GM21619 (cell line): ENCODE measurements around the gene FOXR1.

Experiments used
- ATAC-seq: cut with Tn5 transposase; IDR thresholded peaks from one replicate; pipeline ENCODE4 v1.9.1; 2021; ENCODE audit not compliant: unreplicated experiment

The FOXR1 gene

DNA sequence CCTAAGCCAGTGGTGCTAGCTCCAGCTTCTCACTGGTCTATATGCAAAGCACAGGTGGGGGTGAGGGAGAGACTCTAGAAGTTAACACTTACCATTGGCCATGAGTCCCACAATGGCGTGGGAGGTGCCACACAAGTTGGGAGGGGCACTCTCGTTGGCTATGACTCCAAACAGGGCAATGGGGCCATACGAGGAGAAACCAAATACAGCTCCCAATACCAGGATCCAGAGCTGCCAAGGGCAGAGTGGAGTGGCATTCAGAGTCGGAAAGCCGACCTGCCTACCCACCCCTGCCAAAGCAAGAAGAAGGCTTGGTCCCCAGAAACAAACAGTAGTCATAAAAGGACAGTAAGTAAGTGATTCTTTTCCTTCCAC, 53.5 kb downstream of the FOXR1 start:
- no peak for ATAC-seq

DNA sequence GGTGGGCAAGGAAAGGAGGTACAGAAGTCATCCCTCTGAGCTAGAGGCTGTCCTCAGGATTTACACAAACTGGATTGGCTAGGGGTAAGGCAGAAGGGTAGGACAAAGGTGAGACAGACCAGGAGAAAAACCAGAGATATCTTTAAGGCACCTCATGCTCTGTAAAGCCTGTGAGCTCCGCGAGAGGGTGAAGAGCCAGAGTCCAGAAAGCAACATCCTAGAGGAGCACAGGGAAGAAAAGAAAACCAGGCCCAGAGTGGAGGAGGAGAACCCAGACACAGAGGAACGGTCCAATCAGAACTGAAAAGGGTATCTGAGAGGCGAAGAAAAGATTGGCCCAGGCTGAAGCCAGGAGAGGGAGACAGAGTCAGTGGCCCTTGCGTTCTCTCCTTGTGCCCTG, 54.0 kb downstream of the FOXR1 start:
- no peak for ATAC-seq

DNA sequence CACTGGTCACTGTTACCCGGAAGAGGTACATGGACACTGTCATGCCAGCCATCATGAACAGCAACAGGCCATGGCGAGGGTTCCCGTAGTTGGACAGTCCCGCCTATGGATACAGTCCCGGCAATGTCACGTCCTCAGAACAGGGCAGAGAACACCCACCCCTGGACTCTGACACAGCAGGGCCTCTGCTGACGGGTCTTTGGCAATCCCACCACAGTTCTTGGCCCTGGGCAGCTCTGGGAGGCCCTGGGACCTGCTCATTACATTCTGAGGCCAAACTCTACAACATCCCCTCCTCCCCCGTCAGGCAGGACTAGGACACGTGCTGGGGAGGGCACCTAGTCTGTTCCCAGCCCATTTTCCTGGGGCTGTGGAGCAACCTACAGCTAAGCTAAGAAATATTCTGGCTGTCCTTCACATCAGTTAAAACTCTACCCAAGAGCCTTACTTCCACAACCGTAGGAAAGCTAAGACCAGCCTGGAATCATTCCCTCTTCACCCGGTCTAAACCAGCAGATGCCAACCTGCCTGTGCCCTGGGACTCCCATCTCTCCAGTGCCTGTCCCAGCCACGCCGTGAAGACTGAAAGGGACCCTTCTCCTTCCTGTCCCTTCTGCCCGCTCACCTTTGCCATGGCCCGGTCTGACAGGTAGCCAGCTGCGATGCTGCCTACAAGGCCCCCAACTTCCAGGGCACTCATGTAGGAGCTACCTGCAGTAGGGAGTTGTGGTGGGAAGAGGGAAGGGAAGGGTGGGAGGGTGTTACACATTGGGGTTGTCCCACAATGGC, 54.6 kb downstream of the FOXR1 start:
- ATAC-seq = no peak

- no peak for ATAC-seq
These were observed 55.4 kb downstream of the FOXR1 start for GRCh38 chr11:119026970-119027369.

DNA sequence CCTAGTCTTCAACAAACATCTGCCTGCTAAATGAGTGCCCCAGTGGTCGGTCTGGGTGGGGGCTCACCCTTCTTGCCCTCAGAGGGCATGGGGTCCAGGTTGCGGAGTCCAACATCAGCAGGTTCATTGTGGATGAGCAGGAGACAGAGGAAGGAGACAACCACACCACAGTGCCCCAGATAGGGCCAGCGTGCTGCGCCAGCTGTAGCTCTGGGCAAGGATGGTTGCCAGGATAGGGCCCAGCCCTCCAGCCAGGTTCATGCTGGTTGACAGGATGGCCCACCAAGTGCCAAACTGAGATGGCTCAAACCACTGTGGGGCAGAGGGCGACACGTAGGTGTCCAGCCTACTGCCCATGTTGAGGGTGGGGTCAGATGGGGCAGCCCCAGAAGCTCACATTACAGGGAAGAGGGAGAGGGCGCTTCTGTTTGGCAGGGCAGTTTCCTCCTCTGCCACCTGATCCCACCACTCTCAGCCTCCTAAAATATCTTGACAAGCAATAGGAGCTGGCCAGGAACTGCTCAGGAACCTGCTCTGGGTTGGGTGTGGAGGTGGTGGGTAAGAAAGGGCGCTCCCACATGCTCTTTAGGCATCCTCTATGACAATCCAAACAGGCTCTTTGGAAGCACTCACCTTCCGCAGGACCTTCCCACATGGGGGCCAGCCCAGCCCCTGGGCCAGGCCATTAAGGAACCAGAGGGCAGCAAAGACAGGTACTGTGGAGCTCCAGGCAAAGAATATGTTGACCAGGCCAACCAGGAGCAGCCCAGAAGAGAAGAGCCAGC, 56.2 kb downstream of the FOXR1 start:
- no peak for ATAC-seq

GRCh38 chr11:119028346-119029068, 56.9 kb downstream of the FOXR1 start:
- no peak for ATAC-seq

- no peak for ATAC-seq
These were observed 57.4 kb downstream of the FOXR1 start for GRCh38 chr11:119029069-119029339.

GRCh38 chr11:119029340-119030028, 57.9 kb downstream of the FOXR1 start:
- ATAC-seq = peak; percentile 0

- ATAC-seq = peak; percentile 7
These were observed 58.4 kb downstream of the FOXR1 start for GRCh38 chr11:119030029-119030328.

- peak; percentile 89 for ATAC-seq
These were observed 58.9 kb downstream of the FOXR1 start, which contains the start of gene SLC37A4 for GRCh38 chr11:119030329-119031047. Gene SLC37A4 (minus strand): TSS chr11:119030877.
